ENCODE results near the gene ANKFY1. TPM values are rescaled to one million over a fixed set of nuclear protein-coding genes. Genes with fewer than 3 reads are reported as not detected.

ANKFY1 gene
- total RNA-seq, 1 experiment from 2014 or later = 46.8 TPM

DNA sequence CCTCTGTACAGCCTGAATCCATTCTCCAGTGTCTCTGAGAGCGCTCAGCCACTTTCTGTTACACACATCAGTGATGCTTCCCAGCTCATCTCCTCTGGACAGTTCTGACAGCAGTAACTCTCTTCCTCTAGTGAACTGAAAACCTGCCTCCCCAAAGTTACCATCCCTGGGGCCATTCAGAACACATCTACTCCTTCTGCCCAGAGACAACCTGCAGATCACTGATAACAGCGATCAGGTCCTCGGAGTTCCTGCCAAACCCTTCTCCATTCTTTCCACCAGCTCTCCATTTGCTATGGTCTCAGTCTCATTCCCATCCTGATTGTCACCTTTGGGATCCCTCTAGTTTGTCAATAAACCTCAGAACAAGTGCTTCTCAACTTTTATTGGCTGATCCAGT is 128.3 kb downstream of the ANKFY1 start:
- no peaks in the 10 kb centered on the region for H3K4me1 Mint-ChIP-seq
- H3K4me3 Mint-ChIP-seq = no peak overlapping the region
- DNase-seq (ENCODE audit: low spot score) (no peak), ATAC-seq (no peak)
- ChIA-PET POLR2A (no interaction called here), CTCF (interaction anchor here (0.7 to 0.9 kb wide), 2 partner anchors 64 to 1082 kb away, joined by 3 read pairs; no protein-coding TSS in a partner anchor)
- H3K27me3 Mint-ChIP-seq (ENCODE audit: low read depth) = no peaks in the 10 kb centered on the region
- H3K36me3 Mint-ChIP-seq = no peaks in the 10 kb centered on the region
- TF ChIP-seq SOX15 (CRISPR knock-in tag; IDR thresholded peaks at IDR 0.05) (no peak), ATF3 (CRISPR knock-in tag; conservative IDR thresholded peaks at IDR 0.05) (no peak)
- H3K9me3 Mint-ChIP-seq = no peaks in the 10 kb centered on the region
- peak overlapping the region; percentile 2; the same call in 1 of the 2 replicates for H3K27ac Mint-ChIP-seq

- H3K4me3 Mint-ChIP-seq = no peak overlapping the region
- DNase-seq (ENCODE audit: low spot score) (no peak), ATAC-seq (no peak)
- POLR2A ChIA-PET = no interaction called here
- no peaks in the 10 kb centered on the region for H3K27me3 Mint-ChIP-seq (ENCODE audit: low read depth)
- no peak overlapping the region for H3K27ac Mint-ChIP-seq
- CTCF ChIA-PET = interaction anchor here (0.9 kb wide), 1 partner anchor 65 kb away, joined by 3 read pairs; no protein-coding TSS in a partner anchor
- no peaks in the 10 kb centered on the region for H3K9me3 Mint-ChIP-seq
- H3K36me3 Mint-ChIP-seq = no peaks in the 10 kb centered on the region
- TF ChIP-seq FOXK1 (CRISPR knock-in tag; IDR thresholded peaks at IDR 0.05) = no peak
- TF ChIP-seq CBFB (CRISPR knock-in tag; IDR thresholded peaks at IDR 0.05; ENCODE audit: low read depth) = no peak
- TF ChIP-seq RORB (CRISPR knock-in tag; IDR thresholded peaks at IDR 0.05) = no peak
- no peak for TF ChIP-seq CREB1 (CRISPR knock-in tag; IDR thresholded peaks at IDR 0.05)
- TF ChIP-seq NFATC4 (CRISPR knock-in tag; IDR thresholded peaks at IDR 0.05) = no peak
- TF ChIP-seq SOX15 (CRISPR knock-in tag; IDR thresholded peaks at IDR 0.05) = no peak
- H3K4me1 Mint-ChIP-seq = no peaks in the 10 kb centered on the region
Observed at GRCh38 chr17:4134721-4135120, 129.1 kb downstream of the ANKFY1 start.

DNA sequence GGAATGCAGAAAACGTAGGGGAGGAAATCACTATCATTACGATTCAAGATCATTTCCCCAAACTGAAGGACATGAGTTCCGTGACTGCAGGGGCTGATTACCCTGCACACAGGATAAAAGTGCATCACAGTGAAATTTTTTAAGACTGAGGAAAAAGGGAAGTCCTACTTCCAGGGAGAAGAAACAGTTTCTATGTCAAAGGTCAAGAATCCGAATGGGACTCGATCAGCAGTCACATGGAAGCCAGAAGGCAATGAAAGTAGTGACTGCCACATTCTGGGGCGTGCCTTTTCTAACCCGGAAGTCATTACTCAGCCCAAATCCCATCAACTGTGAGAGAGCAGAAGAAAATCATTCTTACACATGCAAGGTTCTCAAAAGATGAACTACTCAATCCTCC is 133.1 kb downstream of the ANKFY1 start:
- H3K4me1 Mint-ChIP-seq = no peaks in the 10 kb centered on the region; the same call in 1 of the 2 replicates
- CTCF ChIA-PET = no interaction called here
- no peak for DNase-seq (ENCODE audit: low spot score)
- H3K27ac Mint-ChIP-seq = peak overlapping the region; percentile 17; the same call in 1 of the 2 replicates
- H3K36me3 Mint-ChIP-seq = no peaks in the 10 kb centered on the region
- POLR2A ChIA-PET = interaction anchor here (0.9 kb wide), 1 partner anchor 13 kb away, joined by 3 read pairs; the partner anchor contains the start of gene CYB5D2
- TF ChIP-seq FOXJ3 (CRISPR knock-in tag; IDR thresholded peaks at IDR 0.05; ENCODE audit: borderline replicate concordance) = no peak
- TF ChIP-seq, protein P1, sequence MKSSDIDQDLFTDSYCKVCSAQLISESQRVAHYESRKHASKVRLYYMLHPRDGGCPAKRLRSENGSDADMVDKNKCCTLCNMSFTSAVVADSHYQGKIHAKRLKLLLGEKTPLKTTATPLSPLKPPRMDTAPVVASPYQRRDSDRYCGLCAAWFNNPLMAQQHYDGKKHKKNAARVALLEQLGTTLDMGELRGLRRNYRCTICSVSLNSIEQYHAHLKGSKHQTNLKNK (CRISPR knock-in tag; IDR thresholded peaks at IDR 0.05) = no peak
- no peak for TF ChIP-seq ZNF671 (CRISPR knock-in tag; IDR thresholded peaks at IDR 0.05)
- TF ChIP-seq NFATC4 (CRISPR knock-in tag; IDR thresholded peaks at IDR 0.05) = no peak
- no peak for TF ChIP-seq ATF3 (CRISPR knock-in tag; conservative IDR thresholded peaks at IDR 0.05)
- TF ChIP-seq CREM (CRISPR knock-in tag; IDR thresholded peaks at IDR 0.05) = no peak
- TF ChIP-seq NFYB (CRISPR knock-in tag; conservative IDR thresholded peaks at IDR 0.05; ENCODE audit: low read depth) = no peak
- TF ChIP-seq ZNF425 (CRISPR knock-in tag; conservative IDR thresholded peaks at IDR 0.05) = no peak
- TF ChIP-seq AR (CRISPR knock-in tag; IDR thresholded peaks at IDR 0.05) = no peak
- TF ChIP-seq, protein P2, sequence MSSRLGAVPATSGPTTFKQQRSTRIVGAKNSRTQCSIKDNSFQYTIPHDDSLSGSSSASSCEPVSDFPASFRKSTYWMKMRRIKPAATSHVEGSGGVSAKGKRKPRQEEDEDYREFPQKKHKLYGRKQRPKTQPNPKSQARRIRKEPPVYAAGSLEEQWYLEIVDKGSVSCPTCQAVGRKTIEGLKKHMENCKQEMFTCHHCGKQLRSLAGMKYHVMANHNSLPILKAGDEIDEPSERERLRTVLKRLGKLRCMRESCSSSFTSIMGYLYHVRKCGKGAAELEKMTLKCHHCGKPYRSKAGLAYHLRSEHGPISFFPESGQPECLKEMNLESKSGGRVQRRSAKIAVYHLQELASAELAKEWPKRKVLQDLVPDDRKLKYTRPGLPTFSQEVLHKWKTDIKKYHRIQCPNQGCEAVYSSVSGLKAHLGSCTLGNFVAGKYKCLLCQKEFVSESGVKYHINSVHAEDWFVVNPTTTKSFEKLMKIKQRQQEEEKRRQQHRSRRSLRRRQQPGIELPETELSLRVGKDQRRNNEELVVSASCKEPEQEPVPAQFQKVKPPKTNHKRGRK (CRISPR knock-in tag; IDR thresholded peaks at IDR 0.05; ENCODE audit: borderline replicate concordance) = no peak
- TF ChIP-seq NR3C1 (CRISPR knock-in tag; conservative IDR thresholded peaks at IDR 0.05; ENCODE audit: low read depth) = no peak
- no peak for TF ChIP-seq CREB1 (CRISPR knock-in tag; IDR thresholded peaks at IDR 0.05)
- TF ChIP-seq RORB (CRISPR knock-in tag; IDR thresholded peaks at IDR 0.05) = no peak
- TF ChIP-seq IRF2 (CRISPR knock-in tag; IDR thresholded peaks at IDR 0.05; ENCODE audit: borderline replicate concordance, low read depth) = no peak
- no peak for TF ChIP-seq MXD4 (CRISPR knock-in tag; IDR thresholded peaks at IDR 0.05; ENCODE audit: borderline replicate concordance)
- no peak for TF ChIP-seq ZNF219 (CRISPR knock-in tag; IDR thresholded peaks at IDR 0.05; ENCODE audit: borderline replicate concordance)
- TF ChIP-seq RELA (CRISPR knock-in tag; IDR thresholded peaks at IDR 0.05; ENCODE audit: borderline replicate concordance) = no peak
- no peaks in the 10 kb centered on the region for H3K27me3 Mint-ChIP-seq (ENCODE audit: low read depth)
- H3K9me3 Mint-ChIP-seq = no peaks in the 10 kb centered on the region
- ATAC-seq = no peak
- no peak overlapping the region for H3K4me3 Mint-ChIP-seq
